Loucy (cell line): ENCODE results near the gene MLH1.

ENCODE experiments used
- CTCF ChIP-seq: fragments of 200-600 bp; sonication (generic); conservative IDR thresholded peaks from 2 replicates; pipeline ENCODE4 v1.5.1; 2014; ENCODE audit warnings: mild to moderate bottlenecking, antibody characterized with exemption, low read length
- EZH2phosphoT487 ChIP-seq: fragments of 200-600 bp; IDR thresholded peaks from 2 replicates; pipeline ENCODE4 v1.6.1; 2018; ENCODE audit warnings: antibody characterized with exemption, mild to moderate bottlenecking, moderate library complexity, borderline replicate concordance

- TF ChIP-seq CTCF (no peak), EZH2phosphoT487 (no peak)
Measured at GRCh38 chr3:37097776-37098175, 104.5 kb downstream of the MLH1 start.
